Vagina (tissue), 2 donors: ENCODE results near the gene PSMB7.

Experiments used
- POLR2A ChIP-seq, 2 donors: fragments of 450-650 bp; IDR thresholded peaks; one replicate each; pipeline ENCODE4 v1.6.1; 2017; ENCODE audit warnings: antibody characterized with exemption in 2 of 2, mild to moderate bottlenecking in 2 of 2, moderate library complexity in 2 of 2
- POLR2AphosphoS5 ChIP-seq, 2 donors: sonication (generic); formaldehyde crosslinking; IDR thresholded peaks; one replicate each; pipeline ENCODE4 v1.9.0; 2017; ENCODE audit warnings: antibody characterized with exemption in 2 of 2, mild to moderate bottlenecking in 2 of 2, low read depth in 1 of 2; ENCODE audit not compliant: insufficient read depth in 1 of 2
- TF ChIP-seq, protein P1 (sequence below), 3 experiments: fragments of 450-650 bp in 2 of 3; fragments of 200-600 bp in 1 of 3; sonication (generic) in 1 of 3; IDR thresholded peaks; one replicate each; pipeline ENCODE4 v1.5.1; 2017 to 2019; ENCODE audit warnings: antibody characterized with exemption in 3 of 3, mild to moderate bottlenecking in 2 of 3, moderate library complexity in 2 of 3

DNA sequence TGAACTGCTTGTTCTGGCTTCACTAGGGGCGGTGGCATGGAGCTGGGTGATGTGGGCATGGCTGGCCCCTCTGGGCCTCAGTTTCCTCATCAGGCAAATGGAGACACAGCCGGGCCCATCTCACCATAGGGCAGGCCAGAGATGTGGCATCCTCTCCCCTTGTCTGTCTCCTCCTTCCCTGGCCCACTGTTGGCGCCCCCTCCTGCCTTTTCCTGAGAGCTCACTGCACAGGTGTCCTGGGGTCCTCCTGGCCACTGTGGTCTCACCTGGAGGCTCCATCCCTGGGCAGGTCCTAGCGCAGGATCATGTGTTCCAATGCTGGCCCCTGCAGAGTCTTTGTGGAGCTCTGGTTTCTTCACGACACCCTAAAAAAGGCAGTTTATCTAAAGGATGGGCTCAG lies 104.0 kb downstream of the PSMB7 start:
- TF ChIP-seq POLR2A (IDR thresholded peaks at IDR 0.05) (no peak), POLR2AphosphoS5 (IDR thresholded peaks at IDR 0.05; ENCODE audit: insufficient read depth in 1 of 2, low read depth in 1 of 2) (no peak)
- TF ChIP-seq, protein P1, sequence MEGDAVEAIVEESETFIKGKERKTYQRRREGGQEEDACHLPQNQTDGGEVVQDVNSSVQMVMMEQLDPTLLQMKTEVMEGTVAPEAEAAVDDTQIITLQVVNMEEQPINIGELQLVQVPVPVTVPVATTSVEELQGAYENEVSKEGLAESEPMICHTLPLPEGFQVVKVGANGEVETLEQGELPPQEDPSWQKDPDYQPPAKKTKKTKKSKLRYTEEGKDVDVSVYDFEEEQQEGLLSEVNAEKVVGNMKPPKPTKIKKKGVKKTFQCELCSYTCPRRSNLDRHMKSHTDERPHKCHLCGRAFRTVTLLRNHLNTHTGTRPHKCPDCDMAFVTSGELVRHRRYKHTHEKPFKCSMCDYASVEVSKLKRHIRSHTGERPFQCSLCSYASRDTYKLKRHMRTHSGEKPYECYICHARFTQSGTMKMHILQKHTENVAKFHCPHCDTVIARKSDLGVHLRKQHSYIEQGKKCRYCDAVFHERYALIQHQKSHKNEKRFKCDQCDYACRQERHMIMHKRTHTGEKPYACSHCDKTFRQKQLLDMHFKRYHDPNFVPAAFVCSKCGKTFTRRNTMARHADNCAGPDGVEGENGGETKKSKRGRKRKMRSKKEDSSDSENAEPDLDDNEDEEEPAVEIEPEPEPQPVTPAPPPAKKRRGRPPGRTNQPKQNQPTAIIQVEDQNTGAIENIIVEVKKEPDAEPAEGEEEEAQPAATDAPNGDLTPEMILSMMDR (IDR thresholded peaks at IDR 0.05) = no peak
